AG20443 (cell line): ENCODE measurements around the gene ADAMTSL2.
A peak's percentile ranks its signal among the peaks of the same experiment; 100 is the strongest.

ENCODE experiments used
- DNase-seq: peaks from one replicate; pipeline ENCODE4 v3.0.0; 2012; ENCODE audit warnings: low spot score, mixed read lengths

Gene ADAMTSL2

DNA sequence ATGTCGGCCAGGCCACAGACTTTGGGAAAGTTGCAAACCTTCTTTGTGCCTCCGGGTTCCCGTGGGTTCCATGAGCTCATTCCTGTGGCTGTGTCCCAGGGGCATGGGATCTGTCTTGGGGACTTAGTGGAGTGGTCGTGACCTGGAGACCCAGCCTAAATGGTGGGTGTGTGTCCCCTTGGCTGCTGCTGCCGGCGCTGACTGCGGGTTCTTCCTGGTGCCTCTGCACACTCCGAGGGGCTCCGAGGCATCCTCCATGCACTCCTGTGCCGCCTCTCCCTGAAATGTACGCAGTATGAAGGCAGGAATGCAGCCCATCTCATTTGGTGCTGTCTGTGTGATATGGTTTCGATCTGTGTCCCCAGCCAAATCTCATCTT lies 34.6 kb upstream of the ADAMTSL2 start:
- no peak for DNase-seq

DNA sequence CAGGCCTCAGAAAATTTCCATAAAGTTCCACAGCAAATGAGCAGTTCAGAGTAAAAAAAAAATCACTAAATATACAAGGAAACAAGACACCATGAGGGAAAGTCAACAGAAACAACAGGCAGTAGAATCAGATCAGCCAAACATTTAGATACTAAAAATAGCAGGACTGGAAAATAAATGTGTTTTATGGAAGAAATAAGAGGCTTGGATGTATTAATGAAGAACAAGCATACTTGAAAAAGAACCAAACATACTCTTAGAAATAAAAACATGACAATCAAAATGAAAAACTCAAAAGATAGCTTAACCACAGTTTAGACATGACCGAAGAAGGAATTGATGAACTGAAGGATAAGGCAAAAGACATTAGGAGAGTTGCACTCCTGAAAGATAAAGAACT lies 32.4 kb upstream of the ADAMTSL2 start:
- DNase-seq: no peak

DNA sequence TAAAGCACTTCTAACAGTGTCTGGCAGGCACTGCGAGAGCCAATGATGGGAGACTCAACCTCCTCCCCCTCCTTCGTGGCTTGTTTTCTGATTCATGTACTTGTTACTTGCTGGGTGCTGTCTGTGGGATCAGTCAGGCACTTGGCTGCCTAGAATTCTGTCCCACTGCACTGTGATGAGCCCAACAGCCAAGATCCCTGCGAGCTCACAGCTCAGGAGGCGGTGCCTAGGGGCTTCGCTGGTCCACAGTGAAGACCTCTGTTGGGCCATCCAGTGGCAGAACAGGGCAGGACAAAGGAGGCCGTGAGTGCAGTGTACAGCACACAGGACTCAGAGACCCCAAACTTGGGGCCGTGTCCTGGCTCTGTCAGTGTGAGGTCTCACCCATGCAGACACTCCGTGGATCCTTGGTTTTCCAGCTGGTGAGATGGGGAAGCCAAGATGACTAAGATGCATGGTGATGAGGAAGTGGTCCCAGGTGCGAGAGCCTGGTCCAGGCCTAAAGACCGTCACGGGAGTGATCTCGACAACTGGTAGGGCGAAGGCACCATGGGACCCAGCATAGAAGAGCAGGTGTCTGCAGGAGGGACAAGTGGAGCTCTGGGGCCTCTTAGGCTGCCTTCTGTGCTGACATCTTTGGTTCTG lies 29.2 kb upstream of the ADAMTSL2 start:
- no peak for DNase-seq

DNA sequence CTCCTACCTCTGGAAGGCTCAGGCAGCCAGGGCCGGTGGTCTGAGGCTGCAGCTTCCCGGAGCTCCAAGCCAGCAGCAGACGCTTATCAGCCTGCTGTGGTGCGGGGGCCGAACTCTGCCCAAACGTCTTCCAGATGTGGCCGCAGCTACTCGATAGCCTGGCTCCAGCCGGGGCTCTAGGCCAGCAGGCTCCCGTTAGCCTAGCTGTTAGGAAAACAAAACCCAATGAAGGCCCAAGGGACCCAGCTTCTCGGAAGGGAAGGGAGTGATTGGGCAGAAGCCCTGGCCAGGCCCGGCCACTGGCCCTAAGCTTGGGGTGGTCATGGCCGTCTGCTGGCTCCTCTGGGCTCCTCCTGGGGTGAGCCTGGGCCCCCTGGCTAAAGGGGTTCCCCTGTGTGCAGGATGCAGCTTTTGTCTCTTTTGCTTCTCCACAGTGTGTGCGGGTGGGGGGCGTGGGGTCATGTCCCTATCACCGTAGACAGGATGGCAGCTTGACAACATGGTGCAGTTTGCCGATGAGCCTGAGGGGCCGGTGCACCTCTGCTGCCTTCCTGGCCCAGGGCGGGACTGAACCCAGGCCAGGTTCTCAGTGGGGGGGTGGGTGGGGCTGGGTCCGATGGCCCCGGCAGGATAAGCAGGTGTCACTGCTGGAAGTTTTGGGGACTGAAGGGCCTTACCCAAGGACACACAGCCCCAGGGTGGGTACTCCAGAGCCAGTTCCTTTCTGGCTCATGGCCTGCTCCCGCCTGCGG lies 28.4 kb upstream of the ADAMTSL2 start:
- peak; percentile 84 for DNase-seq

DNA sequence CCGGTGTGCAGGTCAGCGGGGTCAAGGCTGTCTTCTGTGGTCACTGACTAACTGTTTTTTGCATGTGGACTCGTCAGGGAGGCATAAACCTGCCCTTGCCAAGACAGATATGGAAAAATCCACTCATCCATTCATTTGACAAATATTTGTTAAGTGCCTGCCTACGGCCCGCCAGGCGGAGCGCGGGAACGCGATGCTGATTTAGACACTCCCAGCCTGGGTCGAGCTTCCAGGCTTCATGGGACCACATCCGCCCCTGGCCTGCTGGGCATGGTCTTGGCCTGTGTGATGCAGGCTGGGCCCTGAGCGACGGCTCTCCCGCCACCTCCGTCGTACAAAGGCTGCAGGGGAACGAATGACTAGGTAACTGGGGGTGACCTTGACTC lies 27.9 kb upstream of the ADAMTSL2 start:
- DNase-seq: peak; percentile 94

DNA sequence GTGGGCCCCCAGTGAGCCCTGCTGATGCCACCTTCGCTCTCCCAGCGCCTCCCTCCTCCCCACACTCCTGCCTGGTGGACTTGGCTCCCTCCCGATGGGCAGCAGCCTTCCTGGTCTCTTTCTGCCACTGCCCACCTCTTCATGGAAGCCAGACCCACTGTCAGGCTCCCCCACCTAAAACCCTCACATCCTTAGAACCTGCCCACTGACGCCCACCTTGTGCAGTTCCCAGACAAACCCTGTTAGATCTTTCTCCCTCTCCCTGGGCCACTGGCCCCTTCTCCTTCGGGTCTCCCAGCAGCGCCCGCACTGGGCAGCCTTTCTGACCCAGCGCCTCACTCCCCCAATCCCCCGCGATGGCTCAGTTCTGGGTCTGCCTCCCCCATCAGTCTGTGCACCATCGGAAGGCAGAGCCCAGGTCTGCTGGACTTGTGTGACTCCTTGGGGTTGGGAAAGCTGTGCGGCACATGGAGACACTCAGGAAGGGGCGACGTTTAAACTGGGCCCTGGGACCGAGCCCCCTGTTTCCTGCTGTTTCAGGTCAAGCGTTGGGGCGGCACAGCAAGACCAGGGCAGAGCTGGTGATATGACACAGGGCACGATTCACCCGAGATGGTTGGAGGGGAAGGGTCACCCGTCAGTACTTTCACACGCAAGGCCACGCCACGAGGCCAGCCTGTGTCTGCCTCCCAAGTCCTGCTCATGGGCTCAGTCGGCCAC lies 27.1 kb upstream of the ADAMTSL2 start:
- no peak for DNase-seq

DNA sequence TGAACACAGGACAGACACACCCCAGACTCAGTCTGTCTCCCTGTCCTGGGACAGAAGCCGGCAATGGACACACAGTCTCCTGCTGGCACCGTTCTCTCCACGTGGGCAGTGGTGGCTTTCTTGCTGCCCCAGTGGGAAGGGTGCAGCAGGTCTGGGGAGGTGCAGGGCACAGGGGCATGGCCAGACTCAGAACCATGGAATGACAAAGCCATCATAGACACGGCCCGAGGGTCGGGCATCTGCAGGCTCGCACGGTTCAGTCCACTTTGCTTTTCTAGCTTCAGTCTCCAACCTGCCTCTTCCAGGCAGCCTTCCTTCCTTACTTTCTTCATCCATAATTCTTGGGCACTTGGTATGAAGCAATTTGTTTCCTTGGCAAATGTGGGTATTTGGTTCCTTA lies 26.5 kb upstream of the ADAMTSL2 start:
- DNase-seq: no peak

DNA sequence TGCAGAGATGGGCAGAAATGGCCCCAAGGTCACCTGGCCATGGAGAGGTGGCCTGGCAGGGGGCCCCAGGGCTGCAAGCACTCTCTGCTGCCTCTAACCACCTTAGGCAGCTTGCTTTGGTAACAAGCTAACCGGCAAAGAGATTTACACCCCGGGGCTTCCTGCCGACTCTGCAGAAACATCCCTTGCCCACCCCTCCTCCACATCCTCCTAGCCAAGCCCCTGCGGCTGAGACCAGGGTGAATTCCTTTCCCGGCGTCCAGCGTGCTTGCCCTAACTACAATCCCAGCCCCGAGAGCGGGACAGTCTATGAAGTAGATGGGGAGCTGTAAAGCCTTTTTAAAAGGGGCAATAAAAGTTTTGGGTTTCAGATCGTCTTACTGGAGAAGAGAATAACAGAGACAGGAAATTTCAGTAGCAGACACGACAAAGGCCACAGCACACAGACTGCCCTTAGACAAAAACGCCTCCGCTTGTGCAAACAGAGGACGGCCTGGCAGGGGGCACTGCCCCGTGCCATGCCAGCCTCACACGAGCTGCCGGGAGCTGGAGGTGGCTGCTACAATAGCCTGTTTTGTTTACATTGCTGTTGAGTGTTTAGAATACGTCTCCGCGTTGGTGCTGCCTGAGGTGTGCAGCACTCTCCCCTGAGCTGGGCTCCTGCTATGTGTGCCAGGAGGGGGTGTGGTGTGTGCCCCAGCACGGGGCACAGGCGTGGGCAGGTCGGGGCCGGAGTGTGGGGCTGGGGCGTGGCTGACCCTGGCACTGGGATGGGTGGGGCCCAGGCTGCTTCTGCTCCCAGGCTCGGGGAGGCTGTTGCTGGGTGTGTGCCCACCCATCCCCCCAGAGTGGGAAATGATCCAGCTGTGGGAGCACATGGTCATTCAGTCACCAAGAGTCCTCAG lies 25.1 kb upstream of the ADAMTSL2 start:
- DNase-seq: no peak

DNA sequence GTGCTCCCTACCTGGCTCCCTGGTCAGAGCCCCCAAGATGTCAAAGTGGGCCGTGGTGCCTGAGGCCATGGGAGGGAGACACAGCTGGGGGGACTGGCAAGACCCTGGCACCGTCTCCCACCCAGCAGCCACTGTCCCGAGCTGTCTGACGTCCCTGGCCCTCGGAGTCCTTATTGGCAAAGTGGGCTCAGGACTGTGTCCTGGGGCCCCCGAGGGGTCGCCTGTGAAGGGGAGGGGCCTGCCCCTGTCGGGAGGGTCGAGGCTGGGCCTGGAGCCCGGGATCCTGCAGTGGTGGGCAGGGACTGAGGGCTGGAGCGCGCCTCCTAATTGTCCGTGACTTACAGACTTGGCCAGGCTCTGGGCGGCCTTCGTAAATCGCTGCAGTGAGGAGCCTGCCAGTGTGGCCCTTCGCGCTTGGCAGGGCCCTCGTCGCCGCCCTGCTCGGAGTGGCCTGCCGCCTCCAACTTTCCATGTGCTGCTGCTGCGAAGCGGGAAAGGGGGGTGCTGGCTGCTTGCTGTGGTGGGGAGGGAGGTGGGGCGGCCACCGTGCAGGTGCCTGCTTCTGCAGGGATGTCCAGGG lies 23.5 kb upstream of the ADAMTSL2 start:
- no peak for DNase-seq

DNA sequence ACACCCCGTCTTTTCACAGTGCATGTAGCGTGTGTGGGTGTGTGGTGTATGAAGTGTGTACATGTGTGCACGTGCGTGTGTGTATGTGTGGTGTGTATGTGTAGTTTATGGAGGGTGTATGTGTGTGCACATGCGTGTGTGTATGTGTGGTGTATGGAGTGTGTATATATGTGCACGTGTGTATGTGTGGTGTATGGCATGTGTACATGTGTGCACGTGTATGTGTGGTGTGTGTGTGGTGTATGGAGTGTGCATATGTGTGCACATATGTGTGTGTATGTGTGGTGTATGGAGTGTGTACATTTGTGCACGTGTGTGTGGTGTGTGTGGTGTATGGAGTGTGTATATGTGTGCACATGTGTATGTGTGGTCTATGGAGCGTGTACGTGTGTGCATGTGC lies 22.9 kb upstream of the ADAMTSL2 start:
- DNase-seq: no peak

DNA sequence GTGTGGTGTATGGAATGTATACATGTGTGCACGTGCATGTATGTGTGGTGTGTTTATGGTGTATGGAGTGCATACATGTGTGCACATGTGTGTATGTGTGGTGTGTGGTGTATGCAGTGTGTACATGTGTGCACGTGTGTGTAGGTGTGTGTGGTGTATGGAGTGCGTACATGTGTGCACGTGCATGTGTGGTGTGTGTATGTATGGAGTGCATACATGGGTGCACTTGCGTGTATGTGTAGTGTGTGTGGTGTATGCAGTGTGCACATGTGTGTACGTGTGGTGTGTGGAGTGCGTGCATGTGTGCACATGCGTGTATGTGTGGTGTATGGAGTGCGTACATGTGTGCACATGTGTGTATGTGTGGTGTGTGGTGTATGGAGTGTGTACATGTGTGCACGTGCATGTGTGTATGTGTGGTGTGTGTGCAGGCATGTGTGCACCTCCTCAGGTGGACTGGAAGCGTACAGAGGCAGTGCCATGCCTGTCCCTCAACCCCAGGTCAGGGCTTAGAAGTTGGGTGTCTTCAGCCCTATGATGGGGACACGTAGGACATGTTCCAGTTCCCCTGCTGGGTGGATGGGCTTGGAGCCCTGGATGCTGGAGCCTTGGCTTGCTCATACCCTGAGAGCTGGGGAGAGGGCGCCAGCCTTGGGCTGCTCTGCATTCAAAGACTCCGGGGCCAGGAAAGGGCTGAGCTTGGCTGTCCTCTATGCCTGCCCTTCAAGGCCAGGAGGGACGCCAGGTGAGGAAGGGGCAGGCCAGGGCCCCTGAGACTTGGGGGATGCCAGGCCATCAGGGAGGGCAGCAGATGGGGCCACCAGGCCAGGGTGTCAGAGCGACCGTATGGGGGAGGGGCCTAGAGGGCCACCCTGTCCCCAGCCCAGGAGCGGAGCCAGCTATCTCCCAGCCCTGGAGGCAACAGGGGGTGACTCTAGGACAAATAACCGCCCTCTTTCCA lies 22.0 kb upstream of the ADAMTSL2 start:
- no peak for DNase-seq

DNA sequence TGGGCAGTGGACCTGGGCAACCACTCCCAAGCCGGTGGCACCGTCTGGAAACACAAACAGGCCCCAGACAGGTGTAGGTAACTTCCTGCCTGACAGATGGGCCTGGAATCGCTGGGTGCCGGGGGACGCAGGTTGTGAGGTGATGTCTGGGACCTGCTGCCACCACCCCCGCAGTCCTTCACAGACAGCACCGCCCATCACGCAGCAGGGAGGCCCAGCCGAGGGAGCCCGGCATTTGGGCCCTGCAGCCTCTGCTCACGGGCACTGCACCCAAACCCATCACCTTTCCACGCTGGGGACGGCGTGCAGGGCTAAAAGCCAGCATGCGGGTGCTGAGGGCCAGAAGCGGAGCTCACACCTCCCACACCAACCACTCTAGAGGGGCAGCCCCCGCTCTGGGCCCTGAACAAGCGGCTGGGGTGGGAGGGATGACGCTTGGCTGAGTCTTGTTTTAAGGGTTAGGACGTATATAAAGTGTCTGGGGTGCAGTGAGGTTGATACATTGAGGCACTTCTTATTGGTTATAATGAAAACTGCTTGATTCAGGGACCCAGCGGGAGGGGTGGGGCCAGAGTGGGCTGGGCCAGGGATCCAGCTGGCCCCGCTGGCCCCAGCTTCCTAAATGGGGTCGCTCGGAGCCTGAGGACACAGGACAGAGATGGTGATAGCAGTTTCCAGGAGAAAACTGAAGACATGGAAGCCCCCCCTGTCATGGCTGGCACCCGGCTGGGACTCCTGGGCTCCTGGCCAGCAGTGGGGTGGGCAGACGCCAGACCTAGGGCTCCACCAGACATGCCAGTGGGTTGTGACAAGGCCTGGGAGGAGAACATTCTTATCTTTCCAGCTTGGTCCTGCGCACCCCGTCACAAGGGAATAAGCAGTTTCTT lies 21.0 kb upstream of the ADAMTSL2 start:
- DNase-seq: no peak

DNA sequence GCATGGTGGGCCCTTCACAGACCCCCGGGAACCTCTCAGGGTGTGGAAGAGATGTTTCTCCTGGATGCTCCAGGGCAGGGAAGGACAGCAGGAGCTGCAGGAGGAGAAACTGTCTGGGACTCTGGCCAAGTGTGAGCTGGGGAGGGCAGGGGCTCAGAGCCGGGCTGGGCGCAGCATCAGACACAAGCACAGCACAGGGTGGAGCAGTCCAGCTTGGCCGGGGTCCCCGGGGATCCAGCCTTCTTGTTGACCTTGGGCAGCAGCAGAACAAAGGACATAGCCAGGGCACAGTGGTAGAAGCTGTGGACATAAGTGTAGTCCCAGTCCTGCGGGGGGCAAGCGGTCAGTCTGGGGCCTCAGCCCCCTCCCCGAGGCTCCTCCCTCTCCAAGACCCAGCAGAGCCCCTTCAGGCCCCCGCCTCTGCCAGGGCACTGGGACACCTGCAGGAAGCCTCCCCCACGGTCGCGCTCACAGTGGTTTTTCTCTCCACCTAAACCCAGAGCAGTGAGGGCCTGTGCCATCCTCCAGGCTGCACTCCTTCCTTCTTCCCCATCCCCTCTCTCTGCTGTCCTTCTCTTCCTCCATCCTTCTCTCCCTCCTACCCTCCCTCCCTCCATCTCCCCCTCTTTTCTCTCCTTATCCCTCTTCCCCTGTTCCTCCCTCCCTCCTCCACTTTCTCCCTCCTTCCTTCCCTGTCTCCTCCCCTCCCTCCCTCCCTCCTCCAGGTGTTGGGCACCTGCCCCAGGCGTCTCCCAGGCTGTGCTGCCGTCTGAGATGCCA lies 19.9 kb upstream of the ADAMTSL2 start:
- no peak for DNase-seq

DNA sequence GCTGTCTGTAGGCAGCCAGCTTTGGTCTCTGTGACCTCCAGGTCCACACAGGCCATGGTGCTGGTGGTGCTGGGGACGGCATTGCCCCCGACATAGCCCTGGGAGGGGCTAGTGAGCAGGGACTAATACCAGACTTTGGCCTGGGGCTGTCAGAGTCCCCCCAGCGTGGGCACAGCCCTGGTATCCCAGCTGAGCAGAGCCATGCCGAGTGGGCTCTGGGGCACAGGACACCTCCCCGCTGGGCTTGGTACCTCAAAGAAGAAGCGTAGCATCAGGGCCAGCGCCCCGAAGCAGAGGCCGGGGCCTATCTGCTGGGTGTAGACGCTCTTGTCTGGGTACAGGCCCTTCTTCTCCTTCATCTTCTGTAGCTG lies 19.3 kb upstream of the ADAMTSL2 start:
- no peak for DNase-seq

DNA sequence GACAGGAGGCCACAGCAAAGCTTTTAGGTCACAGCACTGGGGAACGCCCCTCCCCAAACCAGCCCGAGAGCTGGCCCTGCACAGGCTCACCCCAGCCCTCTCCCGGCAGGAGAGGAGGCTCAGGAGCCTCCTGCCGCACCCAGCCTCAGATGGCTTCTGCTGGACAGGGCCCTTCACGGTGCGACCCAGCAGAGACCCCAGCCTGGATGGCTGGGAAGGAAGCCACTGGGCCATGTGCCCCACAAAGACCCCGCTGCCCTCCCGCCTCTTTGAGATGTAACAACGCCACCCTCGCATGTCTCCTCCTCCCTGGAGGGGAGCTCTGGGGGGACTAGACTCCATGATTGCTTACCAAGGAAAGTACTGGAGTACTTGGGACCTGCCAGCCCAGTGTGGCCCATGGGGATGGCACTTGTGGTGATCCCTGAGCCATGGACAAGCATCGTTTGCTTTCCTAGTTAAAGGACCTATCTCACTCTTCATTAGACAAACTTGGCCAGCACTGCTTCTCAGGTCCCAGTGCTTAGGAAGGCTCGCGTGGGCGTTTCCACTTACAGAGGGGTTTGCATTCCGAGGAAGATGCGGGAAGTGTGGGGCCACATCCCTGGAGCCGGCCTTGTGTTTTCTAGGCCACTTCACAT lies 18.8 kb upstream of the ADAMTSL2 start:
- DNase-seq: no peak

DNA sequence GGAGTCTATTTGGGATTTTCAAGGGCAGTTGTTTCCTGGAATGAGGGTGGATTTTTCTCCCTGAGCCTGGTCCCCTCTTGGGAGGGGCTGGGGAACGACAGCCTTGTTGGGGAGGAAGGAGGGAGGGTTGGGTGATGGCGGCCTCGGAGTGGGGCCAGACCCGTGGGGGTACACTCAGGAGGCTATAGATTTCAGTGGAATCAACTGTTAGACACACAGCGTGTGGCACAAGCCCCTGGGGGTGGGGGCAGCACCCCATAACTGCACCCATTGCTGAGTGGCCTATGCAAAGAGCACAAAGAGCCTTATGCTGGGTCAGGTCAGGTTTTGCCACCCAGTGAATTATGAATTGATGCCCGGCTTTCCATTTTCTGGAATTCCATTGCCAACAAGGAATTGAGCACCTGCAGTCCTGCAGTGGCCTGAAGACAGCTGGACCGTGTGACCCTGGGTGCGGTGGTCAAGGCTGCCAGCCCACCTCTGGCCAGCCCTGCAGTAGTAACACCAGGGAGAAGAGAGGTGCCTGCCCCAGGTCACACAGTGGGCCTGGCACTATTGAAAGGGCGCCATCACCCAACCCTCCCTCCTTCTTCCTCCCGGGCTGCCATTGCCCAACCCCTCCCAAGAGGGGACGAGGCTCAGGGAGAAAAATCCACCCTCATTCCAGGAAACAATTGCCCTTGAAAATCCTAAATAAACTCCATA lies 18.1 kb upstream of the ADAMTSL2 start:
- DNase-seq: no peak

DNA sequence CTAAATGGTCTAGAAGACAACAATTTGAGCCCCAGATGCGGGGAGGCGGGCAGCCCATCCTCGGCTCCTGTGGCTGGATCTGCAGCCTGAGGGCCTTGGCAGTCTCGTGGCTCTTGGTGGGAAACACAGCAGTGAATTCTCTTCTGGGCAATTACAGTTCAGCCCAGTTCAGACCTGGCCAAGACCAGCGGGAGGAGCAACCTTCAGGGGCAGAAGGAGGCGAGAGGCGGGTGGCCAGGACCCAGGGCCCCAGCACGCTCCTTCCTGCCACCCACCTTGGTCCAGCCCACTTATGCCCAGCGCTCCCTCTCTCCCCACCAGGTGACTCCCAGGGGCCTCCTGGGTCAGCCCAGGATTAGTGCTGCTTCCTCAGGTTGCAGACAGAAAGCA lies 17.5 kb upstream of the ADAMTSL2 start:
- no peak for DNase-seq

DNA sequence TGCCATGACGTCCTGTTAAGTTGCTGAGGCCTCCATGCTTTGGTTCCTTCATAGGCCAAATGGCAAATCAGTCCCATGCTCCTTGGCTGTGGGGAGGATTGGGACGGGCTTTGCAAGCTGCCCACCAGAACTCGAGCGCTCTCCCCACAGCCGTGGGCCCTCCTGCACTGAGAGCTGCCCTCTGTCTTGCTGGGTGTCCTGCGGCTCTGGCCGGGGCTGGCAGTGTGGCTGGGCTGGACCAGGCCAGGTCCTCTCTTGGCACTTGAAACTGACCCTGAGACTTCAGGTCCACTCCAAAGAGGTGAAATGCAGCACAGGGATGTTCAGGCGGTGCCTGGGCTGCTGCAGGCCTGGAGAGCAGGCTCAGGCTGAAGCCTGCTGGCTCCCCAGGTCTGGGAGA lies 16.8 kb upstream of the ADAMTSL2 start:
- no peak for DNase-seq
